Adrenal gland (tissue), 12 donors: ENCODE results near the gene USP10. TPM values are rescaled to one million over a fixed set of nuclear protein-coding genes. Genes with fewer than 3 reads are reported as not detected.
"Not testable (repeated sequence)": the region's sequence is repeated elsewhere in the genome, so short reads cannot be mapped to it uniquely, and the experiment has no call there.

Source experiments
- DNase-seq, 7 donors: peaks; one replicate each; pipeline ENCODE4 v3.0.0-alpha.2; 2019 to 2020
- H3K27ac ChIP-seq, 5 donors: fragments of 200-600 bp; sonication (generic) in 4 of 5; 1 replicate in 3 of 5; 2 replicates in 2 of 5; pipeline versions ENCODE4 v1.5.1 to v1.8.0; 2016 to 2020; ENCODE audit warnings: mild to moderate bottlenecking in 1 of 5
- H3K27me3 ChIP-seq: fragments of 200-600 bp; 2 replicates; pipeline ENCODE4 v1.8.0; 2021
- H3K36me3 ChIP-seq, 2 donors: fragments of 200-600 bp; replicated peaks in 1 of 2; 1 replicate in 1 of 2; 2 replicates in 1 of 2; pipeline versions ENCODE4 v1.5.1 to v1.8.0; 2018 to 2022
- H3K4me1 ChIP-seq, 2 donors: fragments of 200-600 bp; replicated peaks in 1 of 2; 1 replicate in 1 of 2; 2 replicates in 1 of 2; pipeline versions ENCODE4 v1.5.1 to v1.8.0; 2018 to 2021
- H3K4me3 ChIP-seq, 4 donors: fragments of 200-600 bp; sonication (generic) in 3 of 4; one replicate each; pipeline ENCODE4 v1.5.1; 2016 to 2018
- H3K9me3 ChIP-seq, 3 donors: fragments of 200-600 bp; sonication (generic) in 1 of 3; replicated peaks in 1 of 3; 1 replicate in 2 of 3; 2 replicates in 1 of 3; pipeline versions ENCODE4 v1.5.1 to v1.8.0; 2016 to 2021
- CTCF ChIP-seq, 6 experiments: fragments of 450-650 bp in 4 of 6; fragments of 200-600 bp in 2 of 6; sonication (generic) in 1 of 6; IDR thresholded peaks; 1 replicate in 5 of 6; 2 replicates in 1 of 6; pipeline versions ENCODE4 v1.5.1 to v1.8.0; 2016 to 2021; ENCODE audit warnings: antibody characterized with exemption in 6 of 6, mild to moderate bottlenecking in 2 of 6, moderate library complexity in 1 of 6
- POLR2A ChIP-seq, 2 donors: fragments of 450-650 bp; IDR thresholded peaks; one replicate each; pipeline ENCODE4 v1.6.1; 2017; ENCODE audit warnings: antibody characterized with exemption in 2 of 2, mild to moderate bottlenecking in 2 of 2, moderate library complexity in 1 of 2
- whole genome bisulfite sequencing, 4 donors: extraction: QIAGEN DNeasy Blood & Tissue Kit in 2 of 4; methylation state at CpG; one replicate each; pipeline versions ENCODE4 v1.1.5 to v1.1.7; 2013 to 2017; 5-methylcytosine and 5-hydroxymethylcytosine counted together
- intact Hi-C, 2 donors: fragments of 100-400 bp; cut with DNase I; formaldehyde crosslinking; loops; one replicate each; pipeline versions ENCODE4 v1.14.1 to v1.15.0; 2022 to 2023
- polyA plus RNA-seq, 3 donors: library from polyadenylated mRNA; stranded (reverse); fragments of 200-250 nt in 2 of 3; fragments of 350-450 nt in 1 of 3; fragmentation: Illumina TruSeq in 1 of 3; extraction: RNeasy Lipid Tissue Mini Kit (QIAGEN cat#74804) in 1 of 3; gene quantifications; one replicate each; pipeline ENCODE4 v1.2.3, GENCODE V29; 2013 to 2014
- total RNA-seq, 9 donors: library from RNA; depleted of rRNA in 4 of 9; stranded (reverse); fragments of >200 nt in 4 of 9; fragments of 120-200 nt in 1 of 9; fragmentation: NEBNext Ultra II Directional in 1 of 9; extraction: Animal tissue kit (Norgen Biotek cat#: 25700) in 1 of 9; gene quantifications; one replicate each; pipeline versions ENCODE4 v1.1.0 to v1.2.4, GENCODE V29; 2013 to 2023
- donor health status: healthy with polysubstance abuse.
- donor health status: Bipolar disorder and iron deficiency.
- donor health status: DM: yes; HTN: yes; CAD: no.
- donor health status: DM: no; HTN: no; CAD: no.
- donor health status: DM: no; HTN: no; CAD: no.
- donor health status: DM: yes; HTN: yes; CAD: no.

Gene USP10
- total and polyA plus RNA-seq, 12 donors = 16.2 to 154 (median 60.4) TPM

- Histone ChIP-seq H3K4me1 (peaks cover 0 to 30% of the 10 kb centered on the region in 2 donors), H3K4me3 (no peak overlapping the region), H3K27ac (no peak overlapping the region), H3K27me3 (no peaks in the 10 kb centered on the region), H3K9me3 (no peaks in the 10 kb centered on the region), H3K36me3 (no peaks in the 10 kb centered on the region)
- WGBS, 4 donors = 71 to 83% (median 81%) methylated on average over 6 of the region's 6 CpGs
- no peak for DNase-seq
- no peak for TF ChIP-seq POLR2A (IDR thresholded peaks at IDR 0.05)
- TF ChIP-seq CTCF (IDR thresholded peaks at IDR 0.05) = no peak
- intact Hi-C loops = no loop called here
Measured at GRCh38 chr16:84746231-84746630, 46.4 kb downstream of the USP10 start.

- Histone ChIP-seq H3K9me3 (no peaks in the 10 kb centered on the region), H3K4me1 (peaks cover 0 to 29% of the 10 kb centered on the region in 2 donors), H3K27ac (no peak overlapping the region), H3K36me3 (no peaks in the 10 kb centered on the region), H3K27me3 (no peaks in the 10 kb centered on the region), H3K4me3 (no peak overlapping the region)
- peak in 1 of 7 donors; percentile 19 for DNase-seq
- TF ChIP-seq POLR2A (IDR thresholded peaks at IDR 0.05) (no peak), CTCF (IDR thresholded peaks at IDR 0.05) (no peak)
- intact Hi-C loops = no loop called here
- WGBS, 4 donors = 93 to 99% (median 96%) methylated on average over 11 of the region's 11 CpGs
Measured at GRCh38 chr16:84746875-84747274, 47.1 kb downstream of the USP10 start.

DNA sequence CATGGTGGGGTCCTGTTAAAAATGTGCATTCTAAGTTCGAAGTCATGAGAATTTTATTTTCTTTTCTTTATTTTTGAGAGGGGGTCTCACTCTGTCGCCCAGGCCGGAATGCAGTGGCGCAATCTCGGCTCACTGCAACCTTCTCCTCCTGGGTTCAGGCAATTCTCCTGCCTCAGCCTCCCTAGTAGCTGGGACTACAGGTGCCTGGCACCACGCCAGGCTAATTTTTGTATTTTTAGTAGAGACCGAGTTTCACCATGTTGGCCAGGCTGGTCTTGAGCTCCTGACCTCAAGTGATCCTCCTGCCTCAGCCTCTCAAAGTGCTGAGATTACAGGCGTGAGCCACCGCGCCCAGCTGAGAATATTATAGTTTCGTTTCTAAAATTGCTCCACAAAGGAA lies 48.4 kb downstream of the USP10 start:
- H3K27ac ChIP-seq, H3K36me3 ChIP-seq, H3K9me3 ChIP-seq, intact Hi-C loops, H3K27me3 ChIP-seq, H3K4me3 ChIP-seq: not testable (repeated sequence)
- DNase-seq = peak in 1 of 7 donors; percentile 13
- 89 to 92% (median 92%) methylated on average over 11 of the region's 11 CpGs for WGBS, 4 donors
- peaks cover 2 to 23% of the 10 kb centered on the region in 2 donors for H3K4me1 ChIP-seq

DNA sequence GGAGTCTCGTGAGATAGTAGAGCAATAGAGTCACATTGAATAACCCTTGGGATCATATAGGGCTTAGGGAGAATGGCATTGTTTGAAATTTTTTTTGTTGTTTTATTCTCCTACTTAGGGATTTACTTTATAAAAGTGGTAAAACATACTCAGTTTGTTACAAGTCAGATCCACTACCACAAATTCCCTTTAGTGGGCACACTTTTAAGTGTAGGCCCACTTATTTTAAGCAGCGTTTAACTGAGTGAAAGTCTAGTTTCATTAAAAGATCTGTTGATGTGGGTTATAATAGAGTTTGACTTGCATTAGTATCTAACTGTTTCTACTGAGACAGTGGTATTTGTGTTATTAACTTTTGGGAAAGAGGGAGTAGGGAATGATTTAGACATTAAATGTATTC lies 49.3 kb downstream of the USP10 start:
- Histone ChIP-seq H3K36me3 (no peaks in the 10 kb centered on the region), H3K27ac (no peak overlapping the region), H3K4me3 (no peak overlapping the region), H3K27me3 (no peaks in the 10 kb centered on the region), H3K9me3 (no peaks in the 10 kb centered on the region), H3K4me1 (peaks cover 9 to 31% of the 10 kb centered on the region in 2 donors)
- no peak for DNase-seq
- intact Hi-C loops = no loop called here
- TF ChIP-seq POLR2A (IDR thresholded peaks at IDR 0.05) (no peak), CTCF (IDR thresholded peaks at IDR 0.05) (no peak)
- 95 to 96% (median 95%) methylated on average over 2 of the region's 2 CpGs for WGBS, 4 donors

DNA sequence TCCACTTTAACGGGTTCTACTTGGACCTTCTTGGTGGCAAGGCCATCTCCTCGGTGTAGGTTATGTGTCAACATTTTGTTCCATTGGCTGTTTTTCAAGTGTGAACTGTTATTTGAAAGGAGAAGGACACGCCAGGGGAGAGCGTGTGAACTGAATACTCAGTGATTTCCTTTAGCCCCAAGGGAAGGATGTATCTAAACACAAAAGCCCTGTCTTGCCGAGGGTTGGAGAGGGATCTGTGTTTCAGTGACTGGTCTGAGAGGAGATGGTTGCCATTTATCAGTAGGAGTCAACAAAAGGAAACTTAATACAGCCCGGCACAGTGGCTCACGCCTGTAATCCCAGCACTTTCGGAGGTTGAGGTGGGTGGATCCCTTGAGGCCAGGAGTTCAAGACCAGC lies 50.0 kb downstream of the USP10 start:
- no peak overlapping the region for H3K4me3 ChIP-seq
- H3K36me3 ChIP-seq = no peaks in the 10 kb centered on the region
- H3K27me3 ChIP-seq = no peaks in the 10 kb centered on the region
- WGBS, 4 donors = 71 to 74% (median 72%) methylated on average over 8 of the region's 8 CpGs
- DNase-seq = peak in 1 of 7 donors; percentile 14
- H3K4me1 ChIP-seq = peaks cover 14 to 39% of the 10 kb centered on the region in 2 donors
- H3K27ac ChIP-seq = no peak overlapping the region
- H3K9me3 ChIP-seq = no peaks in the 10 kb centered on the region
- no peak for TF ChIP-seq POLR2A (IDR thresholded peaks at IDR 0.05)
- no peak for TF ChIP-seq CTCF (IDR thresholded peaks at IDR 0.05)
- intact Hi-C loops = loop anchor here (10.0 kb wide), 2 partner anchors 175 to 205 kb away; no protein-coding TSS in a partner anchor
